GM20431 (cell line): ENCODE results near the gene PDK1.
"Not testable (repeated sequence)": the region's sequence is repeated elsewhere in the genome, so short reads cannot be mapped to it uniquely, and the experiment has no call there.

Experiments used
- in situ Hi-C: fragments of 300-500 bp; cut with MseI, MboI; formaldehyde crosslinking; loops from one replicate; pipeline ENCODE4 v1.15.0; 2020; ENCODE audit warnings: low sequenced_read_pairs; ENCODE audit not compliant: unreplicated experiment

PDK1 gene

GRCh38 chr2:172591386-172591785 is 35.5 kb downstream of the PDK1 start:
- in situ Hi-C loops, result not testable (repeated sequence)

DNA sequence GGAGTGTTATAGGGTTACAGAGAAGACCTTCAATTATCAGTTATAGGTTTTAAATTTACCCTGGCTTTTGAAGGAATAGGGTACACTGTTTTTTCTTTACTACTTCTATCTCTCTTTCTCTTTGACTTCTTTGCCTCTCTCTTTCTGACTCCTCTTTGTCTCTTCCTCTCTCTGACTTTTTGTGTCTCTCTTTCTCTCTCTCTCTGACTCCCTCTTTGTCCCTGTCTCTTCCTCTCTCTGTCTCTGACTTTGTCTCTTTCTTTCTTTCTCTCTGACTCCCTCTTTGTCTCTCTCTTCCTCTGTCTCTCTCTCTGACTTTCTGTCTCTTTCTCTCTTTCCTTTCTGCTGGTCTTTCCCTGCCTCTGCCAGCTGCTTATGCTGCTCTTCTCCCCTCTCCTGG is 36.3 kb downstream of the PDK1 start:
- in situ Hi-C loops, result not testable (repeated sequence)

DNA sequence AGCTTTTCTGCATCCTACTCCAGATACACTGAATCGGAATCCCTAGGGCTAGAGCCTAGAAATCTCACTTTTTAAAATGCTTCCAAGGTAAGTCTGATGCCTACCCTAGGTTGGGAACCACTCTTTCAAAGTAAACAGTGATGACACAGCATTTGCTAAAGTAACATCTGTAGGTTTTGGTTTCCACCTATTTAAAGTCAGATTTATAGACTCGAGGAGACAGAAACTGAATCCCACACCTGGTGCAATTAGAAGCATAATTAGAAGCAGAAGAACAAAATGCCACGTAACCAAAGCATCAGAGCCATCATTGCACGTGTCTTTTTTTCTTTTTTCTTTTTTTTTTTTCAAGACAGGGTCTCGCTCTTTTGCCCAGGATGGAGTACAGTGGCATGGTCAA is 40.9 kb downstream of the PDK1 start:
- in situ Hi-C loops, result no loop called here

GRCh38 chr2:172597176-172597842 is 41.4 kb downstream of the PDK1 start:
- in situ Hi-C loops, result no loop called here

- in situ Hi-C loops, result no loop called here
These were observed 44.1 kb downstream of the PDK1 start for GRCh38 chr2:172599947-172600346.

GRCh38 chr2:172600557-172601008 is 44.7 kb downstream of the PDK1 start:
- in situ Hi-C loops, result no loop called here

- in situ Hi-C loops, result no loop called here
These were observed 50.4 kb downstream of the PDK1 start for GRCh38 chr2:172606285-172606684.

DNA sequence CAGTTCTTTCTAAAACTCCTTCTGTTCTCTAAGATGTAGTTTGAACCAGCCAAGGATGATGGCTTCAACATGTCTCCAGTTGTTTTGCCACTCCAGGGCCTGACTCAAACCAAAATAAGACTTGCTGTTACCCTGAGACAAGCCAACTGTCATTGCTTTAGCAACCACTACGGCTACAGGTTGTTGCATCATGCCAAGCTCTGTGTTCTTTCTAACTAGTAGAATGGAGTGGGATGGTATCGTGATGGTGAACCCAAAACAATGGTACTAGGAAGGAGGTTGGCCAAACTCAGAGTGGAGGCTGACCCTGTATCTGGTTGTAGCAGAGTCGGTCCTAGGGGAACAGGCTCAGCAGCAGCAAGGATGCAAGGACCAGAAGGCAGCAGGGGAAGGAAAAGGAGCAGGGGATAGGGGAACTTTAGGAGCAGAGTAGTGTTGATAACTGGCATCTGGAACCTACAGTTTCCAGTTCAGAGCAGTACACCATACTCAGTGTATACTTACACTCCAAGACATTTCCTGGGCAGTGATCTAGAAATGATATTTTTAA is 51.6 kb downstream of the PDK1 start:
- in situ Hi-C loops, result no loop called here

DNA sequence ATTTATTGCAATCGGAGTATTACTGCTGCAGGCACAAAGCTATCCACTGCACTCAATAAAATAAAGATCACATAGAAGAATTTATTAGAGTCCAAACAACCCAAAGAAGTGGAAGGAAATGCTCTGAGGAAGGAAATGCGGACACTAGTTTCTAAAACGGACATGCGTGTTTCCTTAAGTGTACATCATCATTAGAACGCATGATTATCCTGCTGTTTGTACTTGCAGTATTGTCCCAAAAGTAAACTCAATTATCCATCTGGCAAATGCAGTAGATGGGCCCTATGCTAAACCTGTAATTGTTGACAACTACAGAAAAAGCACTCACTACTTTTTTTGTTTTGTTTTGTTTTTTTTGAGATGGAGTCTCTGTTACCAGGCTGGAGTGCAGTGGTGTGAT is 53.6 kb downstream of the PDK1 start:
- in situ Hi-C loops, result no loop called here

DNA sequence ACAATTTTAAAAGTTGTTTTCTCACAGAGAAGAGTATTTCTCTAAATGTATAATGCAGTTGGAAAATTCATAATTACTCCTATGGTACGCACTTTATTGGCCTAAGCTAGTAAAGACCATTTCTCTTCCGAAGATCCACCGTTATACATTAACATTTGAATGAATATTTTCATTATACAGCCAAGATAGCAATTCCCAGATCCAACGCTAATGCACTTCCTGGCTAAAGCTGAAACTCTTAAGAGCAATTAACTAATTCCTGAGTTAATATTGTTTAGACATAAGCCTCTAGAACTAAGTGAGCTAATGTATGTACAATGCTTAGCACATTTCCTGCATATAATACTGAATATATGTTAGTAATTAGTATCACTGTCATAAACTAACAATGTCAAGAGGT is 56.2 kb downstream of the PDK1 start:
- in situ Hi-C loops, result no loop called here

DNA sequence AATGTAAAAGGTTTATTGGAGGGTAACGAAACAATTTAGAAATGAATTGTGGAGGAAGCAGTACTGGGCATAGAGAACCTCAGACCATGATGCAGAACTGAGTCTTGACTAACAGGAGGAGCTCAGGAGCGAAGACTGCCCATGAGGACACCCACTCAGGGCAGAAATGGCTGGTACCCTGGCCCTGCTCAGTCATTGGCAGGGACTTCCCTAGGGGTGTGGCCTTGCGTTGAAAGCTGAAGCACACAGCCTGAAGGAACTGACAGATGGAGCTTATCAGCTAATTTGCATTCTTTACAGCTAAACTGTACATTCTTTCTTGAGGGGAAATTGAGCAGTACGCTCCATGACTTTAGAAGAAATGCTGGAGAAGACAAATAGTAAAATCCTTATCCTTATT is 57.1 kb downstream of the PDK1 start:
- in situ Hi-C loops, result no loop called here

GRCh38 chr2:172613615-172614231 is 57.8 kb downstream of the PDK1 start:
- in situ Hi-C loops, result no loop called here

GRCh38 chr2:172614932-172615331 is 59.0 kb downstream of the PDK1 start:
- in situ Hi-C loops, result no loop called here

DNA sequence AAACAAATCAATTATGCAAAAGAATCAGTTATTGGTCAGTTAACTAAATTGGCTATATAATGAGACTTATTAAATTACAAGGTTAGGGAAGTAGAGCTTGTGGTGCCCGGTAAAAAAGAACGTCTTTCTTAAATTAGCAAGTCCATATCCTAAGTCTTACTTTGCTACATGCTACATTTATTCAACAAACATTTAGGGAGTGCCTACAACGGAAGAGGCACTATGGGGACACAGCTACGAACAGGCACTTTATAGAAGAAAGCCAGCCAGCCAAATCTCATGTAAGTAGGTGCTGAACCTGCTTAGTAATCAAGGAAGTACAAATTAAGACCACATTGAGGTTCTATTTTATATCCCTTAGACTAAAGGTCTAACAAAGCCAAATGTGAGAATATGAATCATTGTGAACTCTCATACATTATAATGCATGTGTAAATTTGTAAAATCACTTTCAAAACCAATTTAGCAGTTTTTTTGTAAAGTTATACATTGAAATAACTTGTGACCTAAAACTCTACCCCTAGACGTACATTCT is 59.9 kb downstream of the PDK1 start:
- in situ Hi-C loops, result no loop called here

GRCh38 chr2:172617115-172617514 is 61.2 kb downstream of the PDK1 start:
- in situ Hi-C loops, result no loop called here

DNA sequence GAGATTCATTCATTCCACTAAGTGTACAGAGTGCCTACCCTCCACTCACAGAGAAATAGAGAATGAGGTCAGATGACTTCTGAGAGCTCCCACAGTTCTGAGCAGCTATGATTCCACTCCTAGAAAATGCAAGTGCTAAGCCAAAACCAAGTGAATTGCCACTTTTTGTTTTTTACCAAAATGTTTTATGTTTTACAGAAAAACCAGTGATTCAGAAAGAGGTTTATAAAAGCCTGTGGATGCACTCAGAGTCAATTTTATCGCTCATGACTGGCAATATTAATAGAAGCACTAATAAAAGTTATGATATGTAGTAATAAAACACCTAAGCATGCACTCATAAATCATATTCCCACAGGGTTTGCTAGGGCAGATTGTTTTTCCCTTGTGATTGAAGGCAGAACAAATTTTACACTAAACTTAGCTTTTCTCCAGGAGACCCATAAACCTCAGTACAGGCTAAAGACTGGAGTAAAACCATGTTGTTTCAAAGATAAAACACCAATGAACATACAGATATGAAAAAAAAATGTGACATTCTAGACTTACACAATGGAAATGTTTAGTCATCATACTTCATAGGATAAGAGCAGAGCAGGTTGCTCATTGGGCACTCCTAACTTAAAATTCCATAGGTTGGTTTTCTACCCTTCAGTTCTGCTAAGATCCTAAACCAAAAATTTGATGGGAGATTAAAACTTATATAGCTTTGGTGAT is 67.5 kb downstream of the PDK1 start:
- in situ Hi-C loops, result no loop called here

DNA sequence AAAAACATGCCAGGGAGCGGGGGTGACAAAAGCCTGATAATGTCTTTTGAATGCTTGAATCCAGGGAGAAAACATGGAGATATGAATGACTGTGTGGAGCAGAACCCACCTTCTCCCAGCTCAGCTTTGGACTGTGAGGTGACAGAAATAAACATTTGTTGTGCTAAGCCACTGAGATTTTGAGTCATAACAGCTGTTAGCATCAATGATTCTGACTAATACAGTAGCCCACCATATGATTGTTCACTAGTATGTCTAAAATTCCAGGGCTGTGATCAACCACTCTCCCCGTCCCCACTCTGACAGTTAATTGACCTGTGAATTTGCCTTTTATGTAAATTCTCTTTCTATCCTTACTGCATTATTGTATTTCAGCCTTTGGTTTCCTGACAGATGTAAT is 69.1 kb downstream of the PDK1 start:
- in situ Hi-C loops, result no loop called here

DNA sequence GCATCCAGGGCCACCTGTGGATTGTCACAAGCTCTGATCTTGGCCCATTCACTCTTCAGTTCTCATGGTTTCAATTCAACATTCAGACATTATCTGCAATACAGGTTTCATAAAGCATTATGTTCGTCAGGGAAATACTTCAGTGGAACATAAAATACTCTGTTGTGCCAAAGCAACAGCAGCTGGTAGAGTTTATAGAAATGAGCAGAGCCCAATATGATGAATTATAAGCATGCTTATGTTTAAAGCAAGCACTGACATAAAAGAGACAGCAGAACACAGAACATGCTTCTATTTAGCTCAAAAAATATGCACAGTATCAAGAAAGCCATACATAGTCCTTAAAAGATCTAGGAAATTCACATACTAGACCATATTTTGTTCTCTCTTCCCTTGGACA is 71.3 kb downstream of the PDK1 start:
- in situ Hi-C loops, result no loop called here

DNA sequence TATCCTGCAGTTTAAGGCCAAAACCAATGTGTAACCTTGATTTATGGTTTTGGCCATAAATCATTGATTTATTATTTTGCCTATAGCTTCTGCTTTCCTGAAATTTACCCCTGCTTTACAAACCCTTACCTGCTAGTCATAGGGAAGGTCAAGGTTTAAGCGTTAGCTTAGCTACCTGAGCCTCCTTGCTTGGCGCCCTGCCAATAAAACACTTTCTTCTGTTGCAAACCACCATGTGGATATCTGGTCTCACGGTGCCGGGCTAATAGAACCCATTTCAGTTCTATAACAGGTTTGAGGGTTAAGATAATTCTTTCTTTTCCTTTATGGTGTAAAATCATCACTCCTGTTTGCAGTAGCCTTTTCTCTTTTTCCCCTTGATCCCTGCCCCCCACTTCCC is 72.2 kb downstream of the PDK1 start:
- in situ Hi-C loops, result no loop called here

DNA sequence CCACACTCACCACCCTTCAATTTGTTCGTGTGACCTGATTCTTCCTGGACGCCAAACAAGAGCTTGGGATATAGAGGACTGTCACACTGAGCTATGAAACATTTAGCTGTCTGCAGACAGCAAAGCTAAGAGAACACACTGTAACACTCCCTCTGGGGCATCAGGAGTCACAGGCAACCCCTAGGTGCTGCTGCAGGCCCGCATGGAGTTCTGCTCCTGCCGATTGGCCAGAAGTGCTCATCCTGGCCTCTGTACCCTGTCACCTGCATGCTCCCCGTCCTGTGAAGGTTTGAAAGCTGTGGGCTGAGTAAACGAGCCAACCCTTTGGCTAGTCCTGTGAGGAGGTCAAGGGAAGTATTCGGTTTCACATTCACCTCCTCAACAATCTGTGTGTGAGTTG is 73.7 kb downstream of the PDK1 start:
- in situ Hi-C loops, result no loop called here

- in situ Hi-C loops, result no loop called here
These were observed 74.3 kb downstream of the PDK1 start for GRCh38 chr2:172630181-172630580.
